ENCODE measurements around the gene ERCC6. TPM values are rescaled to one million over a fixed set of nuclear protein-coding genes. Genes with fewer than 3 reads are reported as not detected.

The ERCC6 gene
- total RNA-seq, 1 experiment from 2014 or later: 36.7 TPM

DNA sequence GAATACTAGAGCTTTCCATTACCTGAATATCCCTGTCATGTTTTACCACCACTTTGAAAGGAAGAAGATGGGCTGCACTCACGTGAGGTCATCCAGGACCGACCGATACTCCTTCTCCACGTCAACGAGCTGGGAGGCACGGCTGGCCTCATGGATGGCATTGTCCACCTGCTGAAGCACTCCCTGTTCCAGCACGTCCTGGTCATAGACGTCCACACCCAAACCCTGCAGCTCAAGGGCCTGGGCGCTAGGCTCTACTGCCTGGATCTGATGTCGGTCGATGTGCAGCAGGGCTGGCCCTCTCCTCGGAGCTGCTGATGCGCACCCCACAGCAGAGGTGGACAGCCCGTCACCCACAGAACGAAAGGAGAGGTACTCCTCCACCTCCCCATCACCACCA lies 6.5 kb downstream of the ERCC6 start:
- Histone ChIP-seq H3K4me1 (ENCODE audit: insufficient read depth, low read length) (peaks cover 27% of the 10 kb centered on the region), H3K27ac (ENCODE audit: low read length) (no peak overlapping the region), H3K9me3 (ENCODE audit: low read length) (no peaks in the 10 kb centered on the region), H2AFZ (ENCODE audit: low read length) (no peak overlapping the region), H3K9me2 (replicated peaks; ENCODE audit: low read length) (no peaks in the 10 kb centered on the region), H3K79me2 (ENCODE audit: low read length) (peaks cover 87% of the 10 kb centered on the region), H3F3A (ENCODE audit: low read length, unreplicated experiment) (no peaks in the 10 kb centered on the region), H3K36me3 (ENCODE audit: low read depth, low read length) (peaks cover 62% of the 10 kb centered on the region), H3K27me3 (ENCODE audit: low read length) (no peaks in the 10 kb centered on the region), H4K20me1 (ENCODE audit: low read length) (0 out of 2 replicates have a peak, but pooled peaks cover 3% of the 10 kb centered on the region), H3K4me2 (ENCODE audit: low read length) (no peak overlapping the region), H3K9ac (ENCODE audit: low read length) (no peak overlapping the region), H3K4me3 (ENCODE audit: low read length) (no peak overlapping the region)
- intact Hi-C loops (cut with micrococcal nuclease): no loop called here
- DNase-seq: no peak
- TF ChIP-seq EZH2 (IDR thresholded peaks at IDR 0.05; ENCODE audit: low read length, unreplicated experiment) (no peak), EZH2phosphoT487 (IDR thresholded peaks at IDR 0.05; ENCODE audit: borderline replicate concordance, low read length) (no peak)
- TF ChIP-seq, protein P1, sequence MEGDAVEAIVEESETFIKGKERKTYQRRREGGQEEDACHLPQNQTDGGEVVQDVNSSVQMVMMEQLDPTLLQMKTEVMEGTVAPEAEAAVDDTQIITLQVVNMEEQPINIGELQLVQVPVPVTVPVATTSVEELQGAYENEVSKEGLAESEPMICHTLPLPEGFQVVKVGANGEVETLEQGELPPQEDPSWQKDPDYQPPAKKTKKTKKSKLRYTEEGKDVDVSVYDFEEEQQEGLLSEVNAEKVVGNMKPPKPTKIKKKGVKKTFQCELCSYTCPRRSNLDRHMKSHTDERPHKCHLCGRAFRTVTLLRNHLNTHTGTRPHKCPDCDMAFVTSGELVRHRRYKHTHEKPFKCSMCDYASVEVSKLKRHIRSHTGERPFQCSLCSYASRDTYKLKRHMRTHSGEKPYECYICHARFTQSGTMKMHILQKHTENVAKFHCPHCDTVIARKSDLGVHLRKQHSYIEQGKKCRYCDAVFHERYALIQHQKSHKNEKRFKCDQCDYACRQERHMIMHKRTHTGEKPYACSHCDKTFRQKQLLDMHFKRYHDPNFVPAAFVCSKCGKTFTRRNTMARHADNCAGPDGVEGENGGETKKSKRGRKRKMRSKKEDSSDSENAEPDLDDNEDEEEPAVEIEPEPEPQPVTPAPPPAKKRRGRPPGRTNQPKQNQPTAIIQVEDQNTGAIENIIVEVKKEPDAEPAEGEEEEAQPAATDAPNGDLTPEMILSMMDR (conservative IDR thresholded peaks at IDR 0.05; ENCODE audit: low read depth, low read length): no peak
- no TSS peak for BruUV-seq (replicated peaks)
- no peak for ATAC-seq
- CTCF ChIA-PET: no interaction called here
- POLR2A ChIA-PET (ENCODE audit: unreplicated experiment): no interaction called here

DNA sequence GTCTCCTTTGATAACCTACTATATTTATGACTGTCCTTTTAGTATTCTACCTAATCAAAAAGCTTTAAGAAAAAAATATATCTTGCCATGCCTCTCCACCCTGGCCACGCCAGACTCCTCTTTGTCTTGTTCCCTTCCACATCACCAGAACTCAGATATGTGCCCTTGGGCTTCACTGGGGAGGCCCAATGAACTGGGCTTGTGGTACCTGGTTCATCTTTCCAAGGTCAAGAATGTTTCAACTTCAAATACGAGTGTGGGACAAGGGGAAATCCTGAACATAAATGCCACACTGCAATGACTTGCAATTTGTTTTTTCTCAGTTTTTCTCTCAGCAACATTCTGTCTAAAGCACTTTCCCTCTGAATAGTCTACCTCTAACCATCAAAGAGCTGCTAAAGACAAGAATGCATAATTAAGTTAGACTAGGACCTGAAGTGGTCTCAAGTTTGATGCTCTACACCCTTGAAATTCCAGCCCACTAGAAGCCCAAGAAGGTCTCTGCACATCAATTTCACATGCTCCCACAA lies 9.9 kb downstream of the ERCC6 start:
- POLR2A ChIA-PET (ENCODE audit: unreplicated experiment): no interaction called here
- Histone ChIP-seq H4K20me1 (ENCODE audit: low read length) (no peaks in the 10 kb centered on the region), H2AFZ (ENCODE audit: low read length) (no peak overlapping the region), H3K27me3 (ENCODE audit: low read length) (no peaks in the 10 kb centered on the region), H3F3A (ENCODE audit: low read length, unreplicated experiment) (no peaks in the 10 kb centered on the region), H3K36me3 (ENCODE audit: low read depth, low read length) (peaks cover 83% of the 10 kb centered on the region), H3K79me2 (ENCODE audit: low read length) (peaks cover 53% of the 10 kb centered on the region), H3K4me3 (ENCODE audit: low read length) (no peak overlapping the region), H3K4me2 (ENCODE audit: low read length) (no peak overlapping the region), H3K9me3 (ENCODE audit: low read length) (no peaks in the 10 kb centered on the region), H3K9me2 (replicated peaks; ENCODE audit: low read length) (no peaks in the 10 kb centered on the region), H3K27ac (ENCODE audit: low read length) (no peak overlapping the region), H3K4me1 (ENCODE audit: insufficient read depth, low read length) (peaks cover under 1% of the 10 kb centered on the region), H3K9ac (ENCODE audit: low read length) (no peak overlapping the region)
- BruUV-seq (replicated peaks): no TSS peak
- TF ChIP-seq EZH2 (IDR thresholded peaks at IDR 0.05; ENCODE audit: low read length, unreplicated experiment): no peak
- TF ChIP-seq, protein P1 (conservative IDR thresholded peaks at IDR 0.05; ENCODE audit: low read depth, low read length): no peak
- no peak for TF ChIP-seq EZH2phosphoT487 (IDR thresholded peaks at IDR 0.05; ENCODE audit: borderline replicate concordance, low read length)
- CTCF ChIA-PET: no interaction called here
- ATAC-seq (no peak), DNase-seq (no peak)
- intact Hi-C loops (cut with micrococcal nuclease): no loop called here

DNA sequence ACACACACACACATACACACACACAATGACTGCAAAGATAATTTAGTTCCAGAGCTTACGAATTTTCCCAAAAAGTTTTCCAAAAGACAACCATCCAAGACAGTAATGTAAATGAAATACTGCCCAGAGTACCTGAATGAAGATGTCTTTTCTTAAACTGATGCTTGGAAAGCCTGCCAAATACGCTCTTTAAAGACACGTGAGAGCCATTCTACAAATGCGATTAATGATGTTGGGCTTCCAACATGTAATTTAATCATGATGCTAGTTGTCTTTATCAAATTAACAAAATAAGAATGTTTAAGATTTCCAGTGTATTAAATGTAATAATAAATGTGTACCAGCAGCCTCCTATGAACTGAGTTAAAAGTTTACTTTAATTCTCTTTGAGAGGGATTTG lies 11.1 kb downstream of the ERCC6 start:
- CTCF ChIA-PET: no interaction called here
- no peak for DNase-seq
- no peak overlapping the region for H3K4me2 ChIP-seq (ENCODE audit: low read length)
- H3K4me3 ChIP-seq (ENCODE audit: low read length): no peak overlapping the region
- no peaks in the 10 kb centered on the region for H3F3A ChIP-seq (ENCODE audit: low read length, unreplicated experiment)
- ATAC-seq: no peak
- no peaks in the 10 kb centered on the region for H3K9me3 ChIP-seq (ENCODE audit: low read length)
- H2AFZ ChIP-seq (ENCODE audit: low read length): no peak overlapping the region
- no peak overlapping the region for H3K27ac ChIP-seq (ENCODE audit: low read length)
- peaks cover 94% of the 10 kb centered on the region for H3K36me3 ChIP-seq (ENCODE audit: low read depth, low read length)
- BruUV-seq (replicated peaks): no TSS peak
- no peaks in the 10 kb centered on the region for H3K9me2 ChIP-seq (replicated peaks; ENCODE audit: low read length)
- peaks cover 41% of the 10 kb centered on the region for H3K79me2 ChIP-seq (ENCODE audit: low read length)
- no peak overlapping the region for H3K9ac ChIP-seq (ENCODE audit: low read length)
- TF ChIP-seq, protein P1 (conservative IDR thresholded peaks at IDR 0.05; ENCODE audit: low read depth, low read length): no peak
- TF ChIP-seq EZH2 (IDR thresholded peaks at IDR 0.05; ENCODE audit: low read length, unreplicated experiment): no peak
- TF ChIP-seq EZH2phosphoT487 (IDR thresholded peaks at IDR 0.05; ENCODE audit: borderline replicate concordance, low read length): no peak
- H3K27me3 ChIP-seq (ENCODE audit: low read length): no peaks in the 10 kb centered on the region
- no peaks in the 10 kb centered on the region for H4K20me1 ChIP-seq (ENCODE audit: low read length)
- intact Hi-C loops (cut with micrococcal nuclease): no loop called here
- H3K4me1 ChIP-seq (ENCODE audit: insufficient read depth, low read length): no peaks in the 10 kb centered on the region
- POLR2A ChIA-PET (ENCODE audit: unreplicated experiment): no interaction called here

Measured in PC-3 (cell line).